Measurements from ENCODE around the gene TMEM44. TPM values are rescaled to one million over a fixed set of nuclear protein-coding genes. Genes with fewer than 3 reads are reported as not detected.

The TMEM44 gene
- total and polyA plus RNA-seq, 2 of the 4 experiments (the other 2 are of a cell fraction): 9.7 to 24.2 TPM

GRCh38 chr3:194569252-194569651 lies 64.0 kb downstream of the TMEM44 start:
- H3K9me1 ChIP-seq (ENCODE audit: insufficient read depth, low read length): peaks cover 27% of the 10 kb centered on the region
- H3K4me3 ChIP-seq (ENCODE audit: insufficient read depth, low read depth, low read length): no peak overlapping the region
- H3K4ac ChIP-seq (ENCODE audit: low read depth, low read length): 0 out of 2 replicates have a peak overlapping the region, but pooled peaks have one; percentile 62
- H3K79me1 ChIP-seq (ENCODE audit: low read depth in 1 of 2, low read length in 2 of 2): peaks cover 0 to 25% of the 10 kb centered on the region in 2 experiments; a peak in 1 of 4 replicates
- TF ChIP-seq CEBPB (IDR thresholded peaks at IDR 0.05; ENCODE audit: low read depth, low read length) (no peak), ELK1 (IDR thresholded peaks at IDR 0.05; ENCODE audit: borderline replicate concordance, low read depth, low read length) (no peak), BHLHE40 (IDR thresholded peaks at IDR 0.05; ENCODE audit: low read depth, low read length) (no peak), POLR2A (IDR thresholded peaks at IDR 0.05; ENCODE audit: low read depth, low read length) (no peak)
- dilution Hi-C loops (cut with HindIII; ENCODE audit: low sequenced_read_pairs, unreplicated experiment): no loop called here
- peaks cover 23% of the 10 kb centered on the region for H3K4me1 ChIP-seq (ENCODE audit: control insufficient read depth, insufficient read depth, low read length)
- H3K27ac ChIP-seq (ENCODE audit: insufficient read depth, low read length): no peak overlapping the region
- H2BK120ac ChIP-seq (ENCODE audit: low read depth, low read length): peak overlapping the region; percentile 52; the same call in 1 of the 2 replicates
- no peak overlapping the region for H4K8ac ChIP-seq (ENCODE audit: low read depth in 2 of 2, low read length in 2 of 2)
- BruUV-seq (replicated peaks): no TSS peak
- no peak overlapping the region for H2AFZ ChIP-seq (replicated peaks; ENCODE audit: low read length, poor library complexity)
- H3K9me3 ChIP-seq (ENCODE audit: control insufficient read depth, insufficient read depth, low read length): peaks cover 2% of the 10 kb centered on the region; the same call in 1 of the 2 replicates
- no peak for ATAC-seq (ENCODE audit: low read depth)
- no peak for DNase-seq
- no peak overlapping the region for H3K56ac ChIP-seq (ENCODE audit: extremely low read depth, insufficient read depth, low read length)
- H3K18ac ChIP-seq (ENCODE audit: low read depth, low read length): no peak overlapping the region
- H3K27me3 ChIP-seq (ENCODE audit: control insufficient read depth, insufficient read depth, low read length): no peaks in the 10 kb centered on the region
- intact Hi-C loops (cut with micrococcal nuclease): no loop called here
- no peak overlapping the region for H3K9ac ChIP-seq (ENCODE audit: low read depth, low read length)
- H3K4me2 ChIP-seq (ENCODE audit: low read depth, low read length): no peak overlapping the region
- H2BK20ac ChIP-seq (ENCODE audit: low read depth, low read length): 0 out of 2 replicates have a peak overlapping the region, but pooled peaks have one; percentile 20
- H3K36me3 ChIP-seq (ENCODE audit: control insufficient read depth, insufficient read depth, low read length): no peaks in the 10 kb centered on the region
- 0 out of 2 replicates have a peak overlapping the region, but pooled peaks have one; percentile 5 for H3K14ac ChIP-seq (replicated peaks; ENCODE audit: low read depth, low read length)
- 0 out of 3 replicates have a peak overlapping the region, but pooled peaks have one; percentile 35 for H2BK15ac ChIP-seq (ENCODE audit: low read depth, low read length)
- WGBS, 2 experiments (ENCODE audit: extremely low coverage in 2 of 2, insufficient read length in 1 of 2): 90% methylated on average over 3 of the region's 12 CpGs; no CpG with 5 or more reads in 1 of the 2 experiments
- H4K20me1 ChIP-seq (ENCODE audit: insufficient read depth, low read length): no peaks in the 10 kb centered on the region
- H4K91ac ChIP-seq (ENCODE audit: insufficient read depth, low read depth, low read length): peak overlapping the region; percentile 23; the same call in 1 of the 2 replicates
- ChIA-PET CTCF (no interaction called here), POLR2A (ENCODE audit: unreplicated experiment) (interaction anchor here (0.6 kb wide), 2 partner anchors 39 to 776 kb away, joined by 3 to 4 read pairs; no protein-coding TSS in a partner anchor)
- in situ Hi-C loops (cut with MboI; ENCODE audit: low sequenced_read_pairs): no loop called here
- H2AK5ac ChIP-seq (ENCODE audit: low read depth, low read length): peak overlapping the region; percentile 66; the same call in 1 of the 2 replicates
- no peak overlapping the region for H4K5ac ChIP-seq (ENCODE audit: low read depth, low read length)
- H2AK9ac ChIP-seq (replicated peaks; ENCODE audit: low read depth, low read length, poor library complexity): no peak overlapping the region
- no peak overlapping the region for H2BK5ac ChIP-seq (ENCODE audit: low read depth, low read length, poor library complexity, severe bottlenecking)
- no peak overlapping the region for H3K23ac ChIP-seq (ENCODE audit: low read depth, low read length)
